Body of pancreas (tissue), 4 donors: Measurements from ENCODE around the gene BRIP1.

Source experiments
- POLR2A ChIP-seq, 3 donors: fragments of 450-650 bp; IDR thresholded peaks; one replicate each; pipeline ENCODE4 v1.6.1; 2016; ENCODE audit warnings: antibody characterized with exemption in 3 of 3, mild to moderate bottlenecking in 2 of 3
- TF ChIP-seq, protein P1 (sequence below), 7 experiments: fragments of 450-650 bp in 4 of 7; fragments of 200-600 bp in 3 of 7; sonication (generic) in 3 of 7; IDR thresholded peaks; one replicate each; pipeline ENCODE4 v1.5.1; 2016 to 2019; ENCODE audit warnings: antibody characterized with exemption in 7 of 7

DNA sequence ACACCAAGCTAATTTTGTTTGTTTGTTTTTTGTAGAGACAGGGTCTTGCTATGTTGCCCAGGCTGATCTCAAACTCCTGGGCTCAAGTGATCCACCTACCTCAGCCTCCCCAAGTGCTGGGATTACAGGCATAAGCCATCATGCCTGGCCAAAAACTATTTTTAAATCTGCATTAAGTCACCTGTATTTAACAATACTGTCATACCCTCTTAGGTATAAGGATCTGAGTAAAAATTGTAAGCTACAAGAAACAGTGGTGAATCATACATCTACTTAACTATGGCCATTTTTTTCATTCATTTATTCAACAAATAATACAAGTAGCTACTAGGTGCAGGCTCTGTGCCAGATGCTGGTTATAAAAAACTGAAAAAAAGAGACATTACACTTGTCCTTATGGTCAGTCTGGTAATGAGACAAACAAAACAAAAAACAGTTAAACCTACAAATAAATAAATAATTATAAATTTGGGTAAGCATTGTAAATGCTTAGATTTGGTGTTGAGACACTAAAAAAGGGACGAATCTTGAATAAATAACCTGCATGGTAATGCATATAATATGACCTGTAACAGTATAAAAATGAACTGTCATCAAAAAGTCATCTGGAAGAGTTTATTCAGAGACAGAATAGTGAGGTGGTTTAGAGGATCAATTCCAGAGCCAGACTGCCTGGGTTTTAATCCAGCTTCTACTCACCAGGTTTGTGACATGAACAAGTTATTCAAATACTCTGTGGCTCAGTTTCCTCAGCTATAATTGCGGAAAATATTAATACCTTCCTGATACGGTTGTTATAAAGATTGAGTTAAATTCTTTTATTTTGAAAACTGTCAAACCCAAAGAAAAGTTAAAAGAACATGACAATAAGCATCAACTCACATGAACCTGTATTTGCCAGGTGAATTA is 26.8 kb downstream of the BRIP1 start:
- TF ChIP-seq, protein P1, sequence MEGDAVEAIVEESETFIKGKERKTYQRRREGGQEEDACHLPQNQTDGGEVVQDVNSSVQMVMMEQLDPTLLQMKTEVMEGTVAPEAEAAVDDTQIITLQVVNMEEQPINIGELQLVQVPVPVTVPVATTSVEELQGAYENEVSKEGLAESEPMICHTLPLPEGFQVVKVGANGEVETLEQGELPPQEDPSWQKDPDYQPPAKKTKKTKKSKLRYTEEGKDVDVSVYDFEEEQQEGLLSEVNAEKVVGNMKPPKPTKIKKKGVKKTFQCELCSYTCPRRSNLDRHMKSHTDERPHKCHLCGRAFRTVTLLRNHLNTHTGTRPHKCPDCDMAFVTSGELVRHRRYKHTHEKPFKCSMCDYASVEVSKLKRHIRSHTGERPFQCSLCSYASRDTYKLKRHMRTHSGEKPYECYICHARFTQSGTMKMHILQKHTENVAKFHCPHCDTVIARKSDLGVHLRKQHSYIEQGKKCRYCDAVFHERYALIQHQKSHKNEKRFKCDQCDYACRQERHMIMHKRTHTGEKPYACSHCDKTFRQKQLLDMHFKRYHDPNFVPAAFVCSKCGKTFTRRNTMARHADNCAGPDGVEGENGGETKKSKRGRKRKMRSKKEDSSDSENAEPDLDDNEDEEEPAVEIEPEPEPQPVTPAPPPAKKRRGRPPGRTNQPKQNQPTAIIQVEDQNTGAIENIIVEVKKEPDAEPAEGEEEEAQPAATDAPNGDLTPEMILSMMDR (IDR thresholded peaks at IDR 0.05): no peak
- TF ChIP-seq POLR2A (IDR thresholded peaks at IDR 0.05): no peak
